SK-N-SH (cell line): Measurements from ENCODE around the gene CYTH4. TPM values are rescaled to one million over a fixed set of nuclear protein-coding genes. Genes with fewer than 3 reads are reported as not detected.

Source experiments
- CTCF ChIA-PET: fragments of 300-600, 350-600 bp; formaldehyde crosslinking; extraction: SDS; loops from one replicate; lab custom pipeline; 2021; lab: Yijun Ruan, JAX
- POLR2A ChIA-PET: fragments of 350-600 bp; sonication (Branson Sonifier 250); formaldehyde crosslinking; extraction: SDS; loops from one replicate; lab custom pipeline; 2020; ENCODE audit warnings: antibody characterized with exemption, inconsistent platforms; lab: Yijun Ruan, JAX
- DNase-seq: peaks from one replicate; pipeline ENCODE4 v3.0.0; 2012
- H2AFZ ChIP-seq: fragments of 200-600 bp; sonication (generic); 2 replicates; pipeline ENCODE4 v1.8.1; 2016; ENCODE audit warnings: antibody characterized with exemption, mild to moderate bottlenecking, low read depth
- H3F3A ChIP-seq: fragments of 200-600 bp; sonication (generic); replicated peaks from 2 replicates; pipeline ENCODE3; 2016; ENCODE audit warnings: antibody characterized with exemption, mild to moderate bottlenecking; ENCODE audit not compliant: insufficient read depth
- H3K27ac ChIP-seq, 2 experiments: fragments of 200-500 bp in 1 of 2; fragments of 200-600 bp in 1 of 2; sonication (Bioruptor generic) in 1 of 2; sonication (generic), shearing (Covaris generic) in 1 of 2; 2 replicates each; pipeline versions ENCODE4 v1.5.1 to v1.6.1; 2014 to 2016; ENCODE audit warnings: low read depth in 2 of 2, inconsistent platforms in 1 of 2, low read length in 1 of 2, mild to moderate bottlenecking in 1 of 2, mixed read lengths in 1 of 2
- H3K27me3 ChIP-seq: fragments of 200-600 bp; sonication (generic), shearing (Covaris generic); 2 replicates; pipeline ENCODE4 v1.6.1; 2016; ENCODE audit warnings: mixed run types; ENCODE audit not compliant: insufficient read depth
- H3K36me3 ChIP-seq, 2 experiments: fragments of 200-500 bp in 1 of 2; fragments of 200-600 bp in 1 of 2; sonication (Bioruptor generic) in 1 of 2; sonication (generic) in 1 of 2; replicated peaks in 1 of 2; 2 replicates each; pipeline versions ENCODE3 to v1.5.1; 2014 to 2016; ENCODE audit warnings: low read length in 1 of 2, mild to moderate bottlenecking in 1 of 2; ENCODE audit not compliant: insufficient read depth in 2 of 2, control insufficient read depth in 1 of 2
- H3K4me1 ChIP-seq, 2 experiments: fragments of 200-500 bp in 1 of 2; fragments of 200-600 bp in 1 of 2; sonication (Bioruptor generic) in 1 of 2; sonication (generic), shearing (Covaris generic) in 1 of 2; 2 replicates each; pipeline versions ENCODE4 v1.5.1 to v1.6.1; 2014 to 2016; ENCODE audit warnings: low read depth in 1 of 2, low read length in 1 of 2, mixed run types in 1 of 2; ENCODE audit not compliant: insufficient read depth in 2 of 2, control insufficient read depth in 1 of 2
- H3K4me2 ChIP-seq: fragments of 200-600 bp; sonication (generic), shearing (Covaris generic); 2 replicates; pipeline ENCODE4 v1.6.1; 2017; ENCODE audit warnings: mixed run types
- H3K4me3 ChIP-seq, 2 experiments: fragments of 200-500 bp in 1 of 2; fragments of 200-600 bp in 1 of 2; sonication (Bioruptor generic) in 1 of 2; sonication (generic), shearing (Covaris generic) in 1 of 2; 2 replicates each; pipeline versions ENCODE4 v1.5.1 to v1.8.1; 2014 to 2016; ENCODE audit warnings: low read depth in 2 of 2, inconsistent platforms in 1 of 2, low read length in 1 of 2, mild to moderate bottlenecking in 1 of 2, mixed read lengths in 1 of 2, moderate library complexity in 1 of 2
- H3K79me2 ChIP-seq: fragments of 200-600 bp; sonication (generic); 2 replicates; pipeline ENCODE4 v1.8.1; 2017; ENCODE audit warnings: mild to moderate bottlenecking; ENCODE audit not compliant: insufficient read depth
- H3K9ac ChIP-seq: fragments of 200-600 bp; sonication (generic); 2 replicates; pipeline ENCODE4 v1.6.1; 2017; ENCODE audit warnings: mixed run types
- H3K9me2 ChIP-seq: fragments of 200-600 bp; sonication (generic); 2 replicates; pipeline ENCODE4 v1.6.1; 2017; ENCODE audit warnings: mixed run types
- H3K9me3 ChIP-seq: fragments of 200-600 bp; sonication (generic); 2 replicates; pipeline ENCODE4 v1.6.1; 2017; ENCODE audit warnings: mixed run types, mild to moderate bottlenecking, moderate library complexity
- H4K20me1 ChIP-seq: fragments of 200-600 bp; sonication (generic); 2 replicates; pipeline ENCODE4 v1.6.1; 2017; ENCODE audit warnings: mild to moderate bottlenecking, mixed run types; ENCODE audit not compliant: insufficient read depth
- CHD2 ChIP-seq: fragments of 150-350 bp; IDR thresholded peaks from 2 replicates; pipeline ENCODE4 v1.6.1; 2018; ENCODE audit warnings: low read length; ENCODE audit not compliant: partially characterized antibody
- EP300 ChIP-seq, 2 experiments: IDR thresholded peaks; 2 replicates each; pipeline versions ENCODE4 v1.4.0 to v1.6.1; 2012; ENCODE audit warnings: borderline replicate concordance in 1 of 2, low read depth in 1 of 2, low read length in 1 of 2
- EZH2phosphoT487 ChIP-seq: fragments of 200-600 bp; sonication (generic); IDR thresholded peaks from 2 replicates; pipeline ENCODE4 v1.6.1; 2017; ENCODE audit warnings: low read depth, mixed run types, mild to moderate bottlenecking, antibody characterized with exemption, moderate library complexity, borderline replicate concordance
- FOSL2 ChIP-seq: IDR thresholded peaks from 2 replicates; pipeline ENCODE4 v1.4.0; 2012; ENCODE audit warnings: low read depth, mild to moderate bottlenecking, moderate library complexity, borderline replicate concordance
- GABPA ChIP-seq: IDR thresholded peaks from 2 replicates; pipeline ENCODE4 v1.4.0; 2012; ENCODE audit warnings: low read depth, mild to moderate bottlenecking
- MXI1 ChIP-seq: IDR thresholded peaks from 2 replicates; pipeline ENCODE4 v1.6.1; 2012; ENCODE audit warnings: mild to moderate bottlenecking, low read depth, low read length, improper control_type of control experiment
- NRF1 ChIP-seq: IDR thresholded peaks from 2 replicates; pipeline ENCODE4 v1.6.1; 2012; ENCODE audit warnings: low read depth, mild to moderate bottlenecking, low read length
- POLR2AphosphoS5 ChIP-seq: IDR thresholded peaks from 2 replicates; pipeline ENCODE4 v1.6.1; 2012; ENCODE audit warnings: low read depth, low read length
- RAD21 ChIP-seq: IDR thresholded peaks from 2 replicates; pipeline ENCODE4 v1.6.1; 2012; ENCODE audit warnings: mild to moderate bottlenecking, low read length
- RCOR1 ChIP-seq: fragments of 150-350 bp; IDR thresholded peaks from 2 replicates; pipeline ENCODE4 v1.6.1; 2017; ENCODE audit warnings: antibody characterized with exemption, low read length
- RXRA ChIP-seq: IDR thresholded peaks from 2 replicates; pipeline ENCODE4 v1.4.0; 2012; ENCODE audit warnings: low read depth, mild to moderate bottlenecking, borderline replicate concordance
- TAF1 ChIP-seq: IDR thresholded peaks from 2 replicates; pipeline ENCODE4 v1.6.1; 2012; ENCODE audit warnings: low read depth, mild to moderate bottlenecking, low read length, moderate library complexity, borderline replicate concordance
- TCF12 ChIP-seq: IDR thresholded peaks from 2 replicates; pipeline ENCODE4 v1.4.0; 2012
- WGBS: methylation state at CpG from one replicate; pipeline ENCODE4 v1.1.6; 2017; ENCODE audit warnings: low lambda C conversion rate; 5-methylcytosine and 5-hydroxymethylcytosine counted together
- polyA plus RNA-seq, 3 experiments: library from polyadenylated mRNA; depleted of rRNA; stranded (reverse); fragments of >200 nt; gene quantifications; 2 replicates each; pipeline ENCODE4 v1.2.3, GENCODE V29; 2012
- TF ChIP-seq, protein P1 (sequence below): IDR thresholded peaks from 2 replicates; pipeline ENCODE4 v1.4.0; 2012; ENCODE audit warnings: low read depth, borderline replicate concordance
- TF ChIP-seq, protein P2 (sequence below): fragments of 150-350 bp; IDR thresholded peaks from 2 replicates; pipeline ENCODE4 v1.6.1; 2017; ENCODE audit warnings: antibody characterized with exemption, low read length, low read depth, borderline replicate concordance
- TF ChIP-seq, protein P3 (sequence below): IDR thresholded peaks from 2 replicates; pipeline ENCODE4; 2012
- TF ChIP-seq, protein P4 (sequence below): IDR thresholded peaks from 2 replicates; pipeline ENCODE4 v1.6.1; 2012; ENCODE audit warnings: mild to moderate bottlenecking, low read depth, low read length, moderate library complexity

The CYTH4 gene
- polyA plus RNA-seq, 1 of the 3 experiments (the other 2 are of a cell fraction) = 0.07 TPM

DNA sequence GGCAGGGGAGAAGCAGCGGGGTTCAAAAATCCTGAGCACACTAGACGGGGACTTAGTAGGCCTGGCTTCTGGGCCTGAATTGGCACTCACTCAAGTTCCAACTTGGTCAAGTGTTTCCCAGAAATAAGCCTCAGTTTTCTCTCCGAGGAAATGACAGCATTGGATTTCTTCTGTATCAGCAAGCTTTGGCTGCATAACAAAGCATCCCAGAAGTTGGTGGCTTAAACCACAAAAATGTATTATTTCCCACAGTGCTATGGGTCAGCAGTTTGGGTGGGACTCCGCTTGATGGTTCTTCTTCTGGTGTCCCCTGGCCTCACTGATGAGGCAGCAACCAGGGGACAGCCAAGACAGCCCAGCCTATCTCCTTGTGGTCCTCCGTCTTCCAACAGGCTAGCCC lies 1.6 kb upstream of the CYTH4 start:
- H3K27ac ChIP-seq = no peak overlapping the region
- H3F3A ChIP-seq = no peaks in the 10 kb centered on the region
- no peaks in the 10 kb centered on the region for H3K36me3 ChIP-seq
- POLR2A ChIA-PET = no interaction called here
- H2AFZ ChIP-seq = no peak overlapping the region
- CTCF ChIA-PET = interaction anchor here (0.9 to 7.4 kb wide), 2 partner anchors 13 to 20 kb away, joined by 3 to 49 read pairs; no protein-coding TSS in a partner anchor
- no peak for DNase-seq
- no peaks in the 10 kb centered on the region for H3K79me2 ChIP-seq
- H3K9ac ChIP-seq = no peak overlapping the region
- WGBS = 79% methylated on average over 5 of the region's 5 CpGs
- no peaks in the 10 kb centered on the region for H3K4me1 ChIP-seq
- no peaks in the 10 kb centered on the region for H3K9me2 ChIP-seq
- no peak overlapping the region for H3K4me2 ChIP-seq
- H3K9me3 ChIP-seq = no peaks in the 10 kb centered on the region
- H4K20me1 ChIP-seq = no peaks in the 10 kb centered on the region
- no peak overlapping the region for H3K4me3 ChIP-seq
- H3K27me3 ChIP-seq = no peaks in the 10 kb centered on the region
- TF ChIP-seq FOSL2 = no peak
- TF ChIP-seq, protein P1, sequence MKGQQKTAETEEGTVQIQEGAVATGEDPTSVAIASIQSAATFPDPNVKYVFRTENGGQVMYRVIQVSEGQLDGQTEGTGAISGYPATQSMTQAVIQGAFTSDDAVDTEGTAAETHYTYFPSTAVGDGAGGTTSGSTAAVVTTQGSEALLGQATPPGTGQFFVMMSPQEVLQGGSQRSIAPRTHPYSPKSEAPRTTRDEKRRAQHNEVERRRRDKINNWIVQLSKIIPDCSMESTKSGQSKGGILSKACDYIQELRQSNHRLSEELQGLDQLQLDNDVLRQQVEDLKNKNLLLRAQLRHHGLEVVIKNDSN = no peak
- TF ChIP-seq, protein P2, sequence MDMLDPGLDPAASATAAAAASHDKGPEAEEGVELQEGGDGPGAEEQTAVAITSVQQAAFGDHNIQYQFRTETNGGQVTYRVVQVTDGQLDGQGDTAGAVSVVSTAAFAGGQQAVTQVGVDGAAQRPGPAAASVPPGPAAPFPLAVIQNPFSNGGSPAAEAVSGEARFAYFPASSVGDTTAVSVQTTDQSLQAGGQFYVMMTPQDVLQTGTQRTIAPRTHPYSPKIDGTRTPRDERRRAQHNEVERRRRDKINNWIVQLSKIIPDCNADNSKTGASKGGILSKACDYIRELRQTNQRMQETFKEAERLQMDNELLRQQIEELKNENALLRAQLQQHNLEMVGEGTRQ = no peak
- no peak for TF ChIP-seq RXRA
- no peak for TF ChIP-seq EP300 (IDR thresholded peaks at IDR 0.05; ENCODE audit: borderline replicate concordance in 1 of 2, low read depth in 1 of 2, low read length in 1 of 2)
- no peak for TF ChIP-seq POLR2AphosphoS5
- no peak for TF ChIP-seq NRF1
- TF ChIP-seq EZH2phosphoT487 = no peak
- no peak for TF ChIP-seq GABPA
- no peak for TF ChIP-seq RCOR1
- no peak for TF ChIP-seq CHD2
- no peak for TF ChIP-seq MXI1
- TF ChIP-seq, protein P3, sequence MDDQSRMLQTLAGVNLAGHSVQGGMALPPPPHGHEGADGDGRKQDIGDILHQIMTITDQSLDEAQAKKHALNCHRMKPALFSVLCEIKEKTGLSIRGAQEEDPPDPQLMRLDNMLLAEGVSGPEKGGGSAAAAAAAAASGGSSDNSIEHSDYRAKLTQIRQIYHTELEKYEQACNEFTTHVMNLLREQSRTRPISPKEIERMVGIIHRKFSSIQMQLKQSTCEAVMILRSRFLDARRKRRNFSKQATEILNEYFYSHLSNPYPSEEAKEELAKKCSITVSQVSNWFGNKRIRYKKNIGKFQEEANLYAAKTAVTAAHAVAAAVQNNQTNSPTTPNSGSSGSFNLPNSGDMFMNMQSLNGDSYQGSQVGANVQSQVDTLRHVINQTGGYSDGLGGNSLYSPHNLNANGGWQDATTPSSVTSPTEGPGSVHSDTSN = no peak
- TF ChIP-seq TCF12 = no peak
- no peak for TF ChIP-seq TAF1

DNA sequence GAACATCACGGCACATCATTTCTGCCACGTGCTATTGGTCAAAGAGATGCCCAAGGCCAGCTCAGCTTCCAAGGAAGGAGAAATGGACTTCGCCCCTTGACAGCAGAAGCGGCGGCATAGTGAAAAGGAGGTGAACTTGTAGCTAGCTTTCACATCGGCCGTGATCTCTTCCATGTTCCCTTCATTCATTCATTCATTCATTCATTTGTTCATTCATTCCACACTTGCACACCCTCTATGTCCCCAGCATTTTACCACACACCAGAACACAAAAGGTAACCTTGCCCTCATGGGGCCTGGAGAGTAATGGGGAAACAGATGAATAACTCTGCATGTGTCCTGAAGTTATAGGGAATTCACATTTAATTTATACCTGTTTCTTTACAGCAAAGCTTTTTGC lies 1.1 kb upstream of the CYTH4 start:
- Histone ChIP-seq H3K27ac (no peak overlapping the region), H3F3A (no peaks in the 10 kb centered on the region)
- whole genome bisulfite sequencing = 94% methylated on average over 6 of the region's 7 CpGs

More for the DNA sequence above, 1.1 kb upstream of the CYTH4 start:
- Histone ChIP-seq H3K4me1 (no peaks in the 10 kb centered on the region), H3K9me3 (no peaks in the 10 kb centered on the region), H3K36me3 (no peaks in the 10 kb centered on the region)
- TF ChIP-seq, protein P4, sequence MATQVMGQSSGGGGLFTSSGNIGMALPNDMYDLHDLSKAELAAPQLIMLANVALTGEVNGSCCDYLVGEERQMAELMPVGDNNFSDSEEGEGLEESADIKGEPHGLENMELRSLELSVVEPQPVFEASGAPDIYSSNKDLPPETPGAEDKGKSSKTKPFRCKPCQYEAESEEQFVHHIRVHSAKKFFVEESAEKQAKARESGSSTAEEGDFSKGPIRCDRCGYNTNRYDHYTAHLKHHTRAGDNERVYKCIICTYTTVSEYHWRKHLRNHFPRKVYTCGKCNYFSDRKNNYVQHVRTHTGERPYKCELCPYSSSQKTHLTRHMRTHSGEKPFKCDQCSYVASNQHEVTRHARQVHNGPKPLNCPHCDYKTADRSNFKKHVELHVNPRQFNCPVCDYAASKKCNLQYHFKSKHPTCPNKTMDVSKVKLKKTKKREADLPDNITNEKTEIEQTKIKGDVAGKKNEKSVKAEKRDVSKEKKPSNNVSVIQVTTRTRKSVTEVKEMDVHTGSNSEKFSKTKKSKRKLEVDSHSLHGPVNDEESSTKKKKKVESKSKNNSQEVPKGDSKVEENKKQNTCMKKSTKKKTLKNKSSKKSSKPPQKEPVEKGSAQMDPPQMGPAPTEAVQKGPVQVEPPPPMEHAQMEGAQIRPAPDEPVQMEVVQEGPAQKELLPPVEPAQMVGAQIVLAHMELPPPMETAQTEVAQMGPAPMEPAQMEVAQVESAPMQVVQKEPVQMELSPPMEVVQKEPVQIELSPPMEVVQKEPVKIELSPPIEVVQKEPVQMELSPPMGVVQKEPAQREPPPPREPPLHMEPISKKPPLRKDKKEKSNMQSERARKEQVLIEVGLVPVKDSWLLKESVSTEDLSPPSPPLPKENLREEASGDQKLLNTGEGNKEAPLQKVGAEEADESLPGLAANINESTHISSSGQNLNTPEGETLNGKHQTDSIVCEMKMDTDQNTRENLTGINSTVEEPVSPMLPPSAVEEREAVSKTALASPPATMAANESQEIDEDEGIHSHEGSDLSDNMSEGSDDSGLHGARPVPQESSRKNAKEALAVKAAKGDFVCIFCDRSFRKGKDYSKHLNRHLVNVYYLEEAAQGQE = no peak
- no peak for TF ChIP-seq CHD2
- TF ChIP-seq, protein P3 = no peak
- no peak for TF ChIP-seq EZH2phosphoT487
- TF ChIP-seq POLR2AphosphoS5 = no peak
- TF ChIP-seq, protein P1 = no peak
- TF ChIP-seq RAD21 = no peak
- no peak for TF ChIP-seq FOSL2
- TF ChIP-seq TCF12 = no peak
- TF ChIP-seq, all 33 proteins: peak for 0
- Histone ChIP-seq H3K9ac (no peak overlapping the region), H3K4me3 (no peak overlapping the region), H3K9me2 (no peaks in the 10 kb centered on the region), H2AFZ (no peak overlapping the region), H3K27me3 (no peaks in the 10 kb centered on the region), H3K79me2 (no peaks in the 10 kb centered on the region), H4K20me1 (no peaks in the 10 kb centered on the region), H3K4me2 (no peak overlapping the region)
- POLR2A ChIA-PET = no interaction called here
- CTCF ChIA-PET = interaction anchor here (0.9 to 7.4 kb wide), 2 partner anchors 14 to 21 kb away, joined by 3 to 49 read pairs; no protein-coding TSS in a partner anchor
- DNase-seq = no peak
